T-helper 2 cell treated with Interferon-gamma antibody and Interleukin-4, amounts not matched to agents 100 ng/mL and 5 ng/mL, for 36 hours (primary cell): Measurements from ENCODE around the gene CRCP. TPM values are rescaled to one million over a fixed set of nuclear protein-coding genes. Genes with fewer than 3 reads are reported as not detected.
"Not testable (repeated sequence)": the region's sequence is repeated elsewhere in the genome, so short reads cannot be mapped to it uniquely, and the experiment has no call there.

Experiments used
- intact Hi-C: fragments of 100-400 bp; cut with micrococcal nuclease; formaldehyde crosslinking; loops from one replicate; pipeline ENCODE4 v1.15.1; 2023
- total RNA-seq: library from RNA; stranded (reverse); gene quantifications from 2 replicates; pipeline ENCODE4 v1.2.3, GENCODE V29; 2022

The CRCP gene
- total RNA-seq, 1 donor from 2014 or later, result 36.0 TPM

DNA sequence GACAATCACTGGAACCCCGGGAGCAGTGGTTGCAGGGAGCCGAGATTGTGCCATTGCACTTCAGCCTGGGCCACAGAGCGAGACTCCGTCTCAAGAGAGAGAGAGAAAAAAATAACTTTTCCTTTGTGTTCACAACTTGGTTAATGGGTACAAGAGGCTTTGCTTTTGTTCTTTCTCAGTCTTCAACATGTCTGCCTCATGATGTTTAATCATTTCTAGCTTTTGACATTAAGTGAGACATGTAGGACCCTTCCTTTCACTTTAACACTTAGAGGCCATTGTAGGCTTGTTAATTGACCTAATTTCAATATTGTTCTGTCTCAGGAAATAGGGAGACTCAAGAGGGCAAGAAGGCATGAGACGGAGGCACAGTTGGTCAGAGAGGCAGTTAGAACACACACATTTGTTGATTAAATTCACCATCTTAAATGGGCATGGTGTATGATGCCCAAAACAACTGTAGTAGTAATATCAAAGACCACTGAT is 9.3 kb upstream of the CRCP start:
- intact Hi-C loops, result no loop called here

DNA sequence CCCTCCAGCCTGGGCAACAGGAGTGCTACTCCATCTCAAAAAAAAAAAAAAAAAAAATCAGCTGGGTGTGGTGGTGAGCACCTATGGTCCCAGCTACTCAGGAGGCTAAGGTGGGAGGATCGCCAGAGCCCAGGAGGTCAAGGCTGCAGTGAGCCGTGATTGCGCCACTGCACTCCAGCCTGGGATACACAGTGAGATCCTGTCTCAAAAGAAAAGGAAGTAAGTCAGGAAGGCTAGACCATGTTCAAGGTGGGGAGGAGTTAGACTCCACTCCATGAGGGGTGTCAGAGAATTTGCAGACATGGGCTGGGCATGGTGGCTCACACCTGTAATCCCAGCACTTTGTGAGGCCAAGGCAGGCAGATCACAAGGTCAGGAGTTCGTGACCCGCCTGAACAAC is 6.2 kb upstream of the CRCP start:
- intact Hi-C loops, result not testable (repeated sequence)

DNA sequence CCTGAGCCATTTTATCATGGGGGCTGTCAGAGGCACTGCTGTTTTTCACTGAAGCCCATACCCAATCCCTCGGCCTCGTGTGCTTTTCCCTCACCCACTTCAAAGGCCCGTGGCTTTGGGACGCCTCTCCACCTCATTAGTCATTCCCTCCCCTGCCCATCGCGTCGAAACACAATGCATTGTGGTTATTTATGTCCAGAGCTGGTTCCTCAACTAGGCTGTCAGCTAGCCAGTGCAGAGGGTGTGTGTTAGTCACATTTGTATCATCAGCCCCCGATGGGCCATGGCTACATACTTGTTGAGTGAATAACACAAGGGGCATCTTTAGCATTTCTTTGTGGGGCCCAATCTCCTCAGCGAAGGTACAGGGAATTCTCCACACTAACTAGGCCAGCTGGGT is 3.8 kb upstream of the CRCP start:
- intact Hi-C loops, result no loop called here

DNA sequence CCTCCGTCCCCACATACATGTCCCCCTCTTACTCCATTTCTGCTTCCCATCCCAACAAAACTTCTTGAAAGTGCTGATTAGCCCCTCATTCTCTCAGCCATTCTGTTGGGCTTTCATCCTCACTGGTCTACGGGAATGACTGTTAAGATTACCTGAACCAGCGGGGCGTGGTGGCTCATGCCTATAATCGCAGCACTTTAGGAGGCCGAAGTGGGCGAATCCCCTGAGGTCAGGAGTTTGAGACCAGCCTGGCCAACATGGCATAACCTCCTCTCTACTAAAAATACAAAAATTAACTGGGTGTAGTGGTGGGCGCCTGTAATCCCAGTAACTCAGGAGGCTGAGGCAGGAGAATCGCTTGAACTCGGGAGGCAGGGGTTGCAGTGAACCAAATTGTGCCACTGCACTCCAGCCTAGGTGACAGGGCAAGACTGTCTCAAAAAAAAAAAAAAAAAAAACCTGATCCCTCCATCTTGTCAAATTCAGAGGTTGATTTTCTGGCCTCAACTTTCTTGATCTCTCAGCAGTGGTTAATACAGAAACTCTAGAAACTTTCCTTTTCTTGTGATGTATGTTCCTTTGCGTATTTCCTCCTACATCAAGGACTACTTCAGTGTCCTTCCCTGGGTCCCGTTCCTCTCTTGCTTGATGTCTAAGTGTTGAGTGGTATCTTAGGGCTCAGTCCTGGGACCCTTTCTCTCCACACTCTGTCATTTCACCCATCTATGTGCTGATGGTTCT is 2.2 kb downstream of the CRCP start:
- intact Hi-C loops, result not testable (repeated sequence)

DNA sequence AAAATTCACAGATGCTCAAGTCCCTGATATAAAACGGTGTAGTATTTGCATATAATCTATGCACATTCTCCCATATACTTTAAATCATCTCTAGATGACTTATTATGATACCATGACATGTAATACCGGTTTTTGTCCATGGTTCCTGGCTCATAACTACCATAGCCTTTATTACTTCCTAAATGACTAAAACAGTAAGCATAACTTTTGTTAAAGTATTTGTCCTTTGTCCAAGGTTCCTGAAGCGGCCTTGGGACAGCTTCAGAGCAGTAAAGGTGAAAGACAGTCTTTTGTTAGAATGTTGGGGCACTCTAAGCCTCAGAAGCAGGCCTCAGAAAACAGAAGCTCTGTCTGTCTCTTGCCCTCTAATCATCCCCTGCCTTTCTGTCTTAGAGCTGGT is 4.0 kb downstream of the CRCP start:
- intact Hi-C loops, result no loop called here

DNA sequence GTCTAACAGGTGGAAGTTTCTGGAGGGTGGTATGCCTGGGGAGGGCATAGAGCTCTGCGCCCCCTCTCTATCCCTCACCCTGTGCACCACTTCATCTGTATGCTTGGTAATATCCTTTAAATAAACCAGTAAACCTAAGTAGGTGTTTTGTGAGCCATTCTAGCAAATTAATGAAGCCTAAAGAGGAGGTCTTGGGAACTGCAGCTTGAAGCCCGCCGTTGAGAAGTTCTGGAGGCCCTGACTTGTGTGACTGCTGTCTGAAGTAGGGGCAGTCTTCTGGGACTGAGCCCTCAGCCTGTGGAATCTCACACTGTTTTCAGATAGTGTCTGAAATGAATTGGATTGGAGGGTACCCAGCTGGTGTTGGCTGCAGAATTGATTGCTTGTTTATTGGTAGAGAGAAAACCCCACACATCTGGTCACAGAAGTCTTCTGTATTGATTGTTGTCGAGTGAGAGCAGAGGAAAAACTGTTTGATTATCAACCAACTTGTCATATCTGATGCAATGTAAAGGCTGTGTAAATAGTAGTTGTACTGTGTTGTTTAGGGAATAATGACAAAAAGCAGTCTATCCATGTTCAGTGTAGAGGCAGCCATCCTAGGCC is 4.7 kb downstream of the CRCP start:
- intact Hi-C loops, result no loop called here

DNA sequence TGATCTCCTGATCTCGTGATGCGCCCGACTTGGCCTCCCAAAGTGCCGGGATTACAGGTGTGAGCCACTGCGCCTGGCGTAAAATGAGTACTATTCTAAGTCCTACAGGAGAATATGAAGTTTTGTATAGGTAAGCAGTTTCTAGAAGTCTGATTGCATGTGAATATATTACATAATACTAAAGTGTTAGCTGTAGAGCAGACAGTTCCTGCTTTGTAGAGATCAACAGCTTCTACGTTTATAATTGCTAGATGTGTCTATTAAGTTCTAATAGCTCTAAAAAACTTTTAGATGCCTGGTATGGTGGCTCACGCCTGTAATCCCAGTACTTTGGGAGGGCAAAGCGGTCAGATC is 8.5 kb downstream of the CRCP start:
- intact Hi-C loops, result no loop called here

DNA sequence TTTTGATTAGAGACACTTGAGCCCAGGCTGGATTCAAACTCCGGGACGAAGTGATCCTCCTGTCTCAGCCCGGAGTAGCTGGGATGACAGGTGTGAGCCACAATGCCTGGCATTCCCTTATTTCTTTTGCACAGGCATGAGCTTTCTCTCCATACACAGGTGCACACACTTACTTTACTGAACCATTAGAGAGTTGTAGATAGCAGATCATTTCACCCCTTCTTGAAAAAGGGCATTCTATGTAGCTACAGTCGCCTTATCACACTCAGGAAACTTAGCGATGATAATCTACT is 9.9 kb downstream of the CRCP start:
- intact Hi-C loops, result not testable (repeated sequence)

DNA sequence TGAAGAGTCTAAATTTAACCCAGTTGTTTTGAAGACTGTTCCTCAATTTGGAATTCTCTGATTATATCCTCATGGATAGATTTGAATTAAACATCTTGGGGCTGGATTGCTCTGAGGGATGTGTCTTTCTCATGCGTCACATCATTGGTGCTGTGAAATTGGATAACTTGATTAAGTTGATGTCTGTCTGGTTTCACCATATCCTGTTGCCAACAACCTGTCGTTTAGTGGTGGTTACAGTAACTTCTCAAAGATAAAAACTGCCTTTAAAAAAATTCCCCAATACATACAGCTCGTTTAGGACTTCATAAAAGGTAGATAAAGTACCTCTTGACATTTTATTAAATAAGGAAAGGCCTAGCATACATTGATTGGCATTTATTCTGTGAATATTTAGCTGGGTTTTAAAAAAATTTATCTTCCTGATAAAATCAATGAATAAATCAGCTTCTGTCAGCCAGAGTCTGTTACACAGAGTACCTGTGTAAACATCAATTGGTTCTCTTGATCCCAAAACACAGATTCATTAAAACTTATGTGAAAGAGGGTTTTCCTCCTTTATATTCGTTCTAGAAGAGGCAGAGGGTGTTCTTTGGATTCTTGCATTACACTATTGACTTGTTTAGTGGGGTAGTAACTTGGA is 10.5 kb downstream of the CRCP start:
- intact Hi-C loops, result no loop called here

DNA sequence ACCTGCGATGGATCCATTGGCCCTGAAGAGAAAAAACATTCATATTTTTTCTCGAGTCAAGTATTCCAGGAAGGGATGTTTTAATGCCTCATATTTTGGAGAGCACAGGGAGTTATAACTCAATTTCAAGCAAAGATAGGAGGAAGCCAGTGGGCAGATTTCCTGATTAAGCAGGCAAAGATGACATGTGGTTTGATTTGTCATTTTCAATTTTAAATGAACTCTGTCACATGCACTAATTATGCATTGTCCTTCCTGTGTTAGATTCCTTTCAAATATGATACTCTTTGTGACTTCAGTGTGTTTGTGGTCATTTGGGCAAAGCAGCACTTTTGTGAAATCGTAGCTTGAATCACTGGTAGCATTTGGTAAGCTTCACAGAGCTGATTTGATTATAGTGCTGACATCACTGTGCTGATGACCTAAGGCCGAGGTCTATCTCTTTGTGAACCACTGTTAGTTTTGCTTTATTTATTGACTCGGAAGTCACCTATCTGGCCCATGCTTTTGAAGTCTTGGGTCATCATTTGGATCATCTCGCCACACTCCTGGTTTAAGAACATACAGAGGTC is 11.2 kb downstream of the CRCP start:
- intact Hi-C loops, result not testable (repeated sequence)

DNA sequence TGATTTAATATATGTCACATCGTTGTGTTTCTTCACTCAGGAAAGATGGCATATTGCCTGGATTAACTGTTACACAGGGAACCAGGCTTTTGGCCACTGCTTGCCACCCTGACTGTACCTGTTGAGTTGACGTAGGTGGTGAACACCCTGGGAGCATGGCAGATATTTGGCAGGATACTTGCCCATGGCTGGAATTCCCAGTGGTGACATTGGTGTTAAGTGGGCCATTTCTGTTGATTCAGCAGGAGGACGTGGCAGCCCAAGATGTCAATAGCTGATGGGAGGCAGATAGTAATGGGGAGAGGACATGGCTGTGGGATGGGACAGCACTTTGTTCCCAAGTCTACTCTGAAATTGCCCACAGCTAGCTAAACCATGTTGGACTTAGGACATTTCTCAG is 12.5 kb downstream of the CRCP start:
- intact Hi-C loops, result not testable (repeated sequence)

DNA sequence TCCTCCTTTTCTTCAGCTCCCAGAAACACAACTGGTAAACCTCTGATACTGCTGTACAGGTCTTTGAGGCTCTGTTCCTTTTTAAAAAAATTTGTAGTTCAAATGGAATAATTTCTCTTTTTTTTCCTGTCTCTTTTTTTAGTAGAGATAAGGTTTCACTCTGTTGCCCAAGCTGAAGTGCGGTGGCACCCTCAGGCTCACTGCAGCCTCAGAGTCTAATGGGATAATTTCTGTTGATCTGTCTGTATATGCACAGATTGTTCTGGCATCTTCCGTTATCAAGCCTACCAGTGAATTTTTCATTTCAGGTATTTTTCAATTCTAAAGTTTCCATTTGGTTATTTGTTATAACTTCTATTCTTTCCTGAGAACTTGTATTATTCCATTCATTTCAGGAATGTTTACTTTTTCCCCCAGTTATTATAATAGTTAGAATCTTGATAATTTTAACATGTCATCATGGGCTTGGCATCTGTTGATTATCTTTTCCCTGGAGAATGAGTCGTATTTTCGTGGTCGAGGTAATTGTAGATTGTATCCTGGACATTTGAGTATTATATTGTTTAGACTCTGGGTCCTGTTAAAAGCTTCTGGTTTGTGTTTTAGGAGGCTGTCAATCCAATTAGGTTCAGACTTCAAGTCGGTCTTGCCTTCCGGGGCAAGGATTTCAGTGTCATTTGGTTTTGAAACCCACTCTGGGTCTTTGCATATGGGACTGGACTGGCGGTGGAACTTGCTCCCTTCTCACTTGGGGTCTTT is 24.5 kb downstream of the CRCP start:
- intact Hi-C loops, result no loop called here

DNA sequence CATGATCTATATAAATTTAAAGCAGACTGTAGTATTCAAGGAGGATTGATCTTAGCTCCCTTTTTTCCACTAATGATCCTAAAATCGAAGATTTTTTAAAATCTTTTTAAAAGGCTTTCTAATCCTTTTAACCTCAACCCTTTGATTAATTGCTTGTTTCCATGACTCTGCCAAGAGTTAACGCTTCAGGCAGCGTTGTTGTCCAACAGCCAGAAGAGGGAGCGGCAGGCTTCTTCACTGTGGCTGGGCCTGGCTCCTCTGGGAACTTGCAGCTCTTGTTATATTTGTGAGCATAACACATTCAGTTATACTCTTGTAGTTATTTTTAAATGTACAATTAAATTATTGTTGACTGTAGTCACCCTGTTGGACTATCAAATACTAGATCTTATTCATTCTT is 26.3 kb downstream of the CRCP start:
- intact Hi-C loops, result no loop called here

DNA sequence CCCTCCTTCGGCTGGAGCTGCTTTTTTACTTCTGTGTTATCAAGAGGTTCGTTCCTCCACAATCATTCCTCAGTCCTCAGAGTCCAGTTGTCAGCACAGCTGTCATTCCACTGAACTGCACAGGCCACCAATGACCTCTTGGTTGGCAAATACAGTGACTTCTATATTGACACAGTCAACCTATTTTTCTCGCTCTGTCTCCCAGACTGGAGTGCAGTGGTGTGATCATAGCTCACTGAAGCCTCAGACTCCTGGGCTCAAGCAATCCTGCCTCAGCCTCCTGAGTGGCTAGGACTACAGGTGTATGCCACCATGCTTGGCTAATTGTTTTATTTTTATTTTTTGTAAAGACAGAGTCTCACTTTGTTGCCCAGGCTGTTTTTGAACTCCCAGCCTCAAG is 27.7 kb downstream of the CRCP start:
- intact Hi-C loops, result no loop called here

DNA sequence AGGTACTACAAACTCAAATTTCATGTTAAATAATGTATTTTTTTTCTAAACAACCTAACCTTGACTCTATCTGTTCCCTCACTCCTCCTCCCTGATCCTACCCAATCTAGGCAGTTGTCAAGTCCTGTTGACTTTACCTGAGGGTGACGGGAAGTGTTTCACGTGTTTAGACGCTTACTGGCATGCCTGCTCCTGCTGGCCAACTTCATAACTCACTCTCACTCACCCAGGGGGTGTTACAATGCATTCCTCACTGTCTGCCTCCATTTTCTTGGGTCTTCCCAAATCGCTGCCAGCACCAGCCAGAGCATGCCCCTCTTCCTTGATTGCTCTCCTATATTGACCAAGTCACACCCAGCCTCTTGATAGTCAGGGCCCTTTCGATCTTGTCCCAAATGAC is 28.3 kb downstream of the CRCP start:
- intact Hi-C loops, result no loop called here

DNA sequence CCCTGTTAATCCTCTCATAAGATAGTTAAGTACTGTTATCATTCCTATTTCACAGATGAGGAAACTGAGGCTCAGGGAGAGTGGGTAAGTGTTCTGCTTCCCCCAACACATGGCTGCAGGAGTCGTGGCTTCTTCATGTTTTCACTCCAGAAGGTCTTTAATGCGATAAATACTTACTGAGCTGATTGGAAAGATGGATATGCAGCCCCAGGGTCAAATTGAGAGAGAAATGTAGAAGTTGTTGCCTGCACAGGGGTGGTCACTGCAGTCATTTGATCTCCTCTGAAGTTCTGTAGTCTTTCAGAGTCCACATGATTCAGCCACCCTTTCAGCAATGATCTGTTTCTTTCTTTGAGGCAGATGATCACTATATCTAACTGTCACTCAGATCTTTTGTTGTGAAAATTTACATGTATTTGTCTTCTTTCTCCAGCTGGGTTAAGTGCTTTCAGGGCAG is 29.3 kb downstream of the CRCP start:
- intact Hi-C loops, result no loop called here

DNA sequence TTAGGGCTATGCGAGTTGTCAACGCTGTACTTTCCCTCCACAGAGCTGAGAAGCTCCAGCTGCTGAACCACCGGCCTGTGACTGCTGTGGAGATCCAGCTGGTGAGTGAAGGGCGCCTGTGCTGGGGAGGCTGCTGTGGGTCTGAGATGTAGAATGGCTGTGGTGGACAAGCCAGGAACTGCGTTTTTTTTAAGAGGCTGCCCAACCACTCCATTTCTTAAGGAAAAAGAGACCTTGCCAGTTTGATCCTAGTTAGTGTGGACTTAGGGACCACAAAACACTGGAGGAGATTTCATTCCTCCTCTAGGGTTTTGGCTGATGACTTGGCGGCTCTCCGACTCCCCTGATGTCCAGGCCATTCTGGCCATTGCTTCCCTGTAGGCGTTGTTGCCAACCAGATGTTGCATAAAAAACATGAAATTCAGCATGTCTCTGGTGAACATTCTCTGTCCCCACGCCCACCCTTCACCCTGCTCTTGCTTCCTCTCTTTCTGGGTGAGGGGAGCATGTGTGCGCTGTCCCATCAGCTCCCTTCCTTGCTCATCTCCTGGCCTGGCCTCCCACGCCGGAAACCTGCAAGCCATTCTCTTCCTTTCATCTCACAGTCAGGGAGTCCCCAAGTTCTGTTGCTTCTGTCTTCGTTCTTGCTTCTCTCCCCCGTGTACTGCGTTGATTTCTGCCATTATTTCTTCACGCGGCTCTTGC is 30.9 kb downstream of the CRCP start:
- intact Hi-C loops, result no loop called here

DNA sequence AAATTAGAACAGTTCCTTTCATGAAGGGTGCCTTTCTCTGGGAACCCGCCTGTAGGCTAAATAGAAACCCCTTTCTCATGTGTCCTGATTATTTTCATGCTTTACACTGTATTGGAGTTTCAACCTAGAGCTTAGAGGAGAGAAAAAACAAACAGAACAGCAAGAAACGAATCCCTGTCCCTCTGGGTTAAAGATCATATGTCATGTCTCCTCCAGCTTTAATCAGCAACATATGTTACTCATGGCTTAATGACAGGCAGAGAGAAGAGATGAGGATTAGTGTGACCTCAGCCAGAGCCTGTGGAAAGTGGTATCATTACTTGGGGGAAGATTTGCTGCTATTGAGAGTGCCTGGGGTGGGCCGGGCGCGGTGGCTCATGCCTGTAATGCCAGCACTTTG is 32.1 kb downstream of the CRCP start:
- intact Hi-C loops, result no loop called here

DNA sequence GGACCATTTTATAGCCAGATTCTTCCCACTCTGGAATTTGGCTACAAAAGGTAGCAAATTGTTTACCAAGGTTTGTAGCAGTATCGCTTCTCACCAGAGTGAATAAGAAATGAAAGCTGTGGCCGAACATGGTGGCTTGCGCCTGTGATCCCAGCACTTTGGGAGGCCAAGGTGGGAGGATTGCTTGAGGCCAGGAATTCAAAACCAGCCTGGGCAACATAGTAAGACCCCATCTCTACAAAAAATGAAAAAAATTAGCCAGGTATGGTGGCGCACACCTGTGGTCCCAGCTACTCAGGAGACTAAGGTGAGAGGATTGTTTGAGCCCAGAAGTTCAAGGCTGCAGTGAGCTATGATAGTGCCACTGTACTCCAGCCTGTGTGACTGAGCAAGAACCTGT is 33.0 kb downstream of the CRCP start:
- intact Hi-C loops, result not testable (repeated sequence)

DNA sequence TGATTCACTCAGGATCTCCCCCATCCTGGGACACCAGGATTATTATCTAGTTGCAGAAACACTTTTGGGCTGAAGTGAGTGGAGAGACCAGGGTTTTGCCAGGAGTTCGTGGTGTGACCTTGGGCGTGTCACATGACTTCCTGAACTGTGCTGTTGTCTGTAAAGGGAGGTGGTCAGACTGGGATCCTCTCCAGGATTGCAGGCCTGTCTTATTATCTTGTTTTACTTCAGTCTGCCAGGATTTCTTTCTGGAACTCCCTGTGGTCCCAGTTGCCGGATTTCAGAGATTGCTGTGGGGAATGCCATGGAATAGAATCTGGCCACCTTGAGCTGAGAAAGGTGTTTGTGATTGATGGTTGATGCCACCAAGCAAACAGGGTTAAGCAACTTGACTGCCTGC is 35.8 kb downstream of the CRCP start:
- intact Hi-C loops, result no loop called here
